ENCODE measurements around the gene NKD2.

DNA sequence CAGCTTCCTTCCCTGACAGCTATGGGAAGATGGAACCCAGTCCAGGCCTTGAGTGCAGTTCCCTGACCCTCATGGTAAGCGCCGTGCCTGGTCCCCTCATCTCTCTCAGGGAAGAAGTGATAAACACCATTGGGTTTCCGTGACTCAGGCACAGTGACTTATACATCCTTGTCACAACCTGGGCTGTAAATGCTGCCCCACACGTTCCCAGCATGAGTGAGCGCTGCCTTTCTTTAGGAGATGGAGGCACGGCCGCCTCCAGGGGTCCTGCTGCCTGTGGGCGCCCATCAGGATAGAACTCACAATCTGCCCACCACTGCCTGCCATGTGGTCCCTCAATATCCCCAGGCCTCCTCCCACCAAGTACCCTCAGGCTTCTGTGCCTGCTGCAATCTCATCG lies 8.3 kb upstream of the NKD2 start:
- TF ChIP-seq, protein P1, sequence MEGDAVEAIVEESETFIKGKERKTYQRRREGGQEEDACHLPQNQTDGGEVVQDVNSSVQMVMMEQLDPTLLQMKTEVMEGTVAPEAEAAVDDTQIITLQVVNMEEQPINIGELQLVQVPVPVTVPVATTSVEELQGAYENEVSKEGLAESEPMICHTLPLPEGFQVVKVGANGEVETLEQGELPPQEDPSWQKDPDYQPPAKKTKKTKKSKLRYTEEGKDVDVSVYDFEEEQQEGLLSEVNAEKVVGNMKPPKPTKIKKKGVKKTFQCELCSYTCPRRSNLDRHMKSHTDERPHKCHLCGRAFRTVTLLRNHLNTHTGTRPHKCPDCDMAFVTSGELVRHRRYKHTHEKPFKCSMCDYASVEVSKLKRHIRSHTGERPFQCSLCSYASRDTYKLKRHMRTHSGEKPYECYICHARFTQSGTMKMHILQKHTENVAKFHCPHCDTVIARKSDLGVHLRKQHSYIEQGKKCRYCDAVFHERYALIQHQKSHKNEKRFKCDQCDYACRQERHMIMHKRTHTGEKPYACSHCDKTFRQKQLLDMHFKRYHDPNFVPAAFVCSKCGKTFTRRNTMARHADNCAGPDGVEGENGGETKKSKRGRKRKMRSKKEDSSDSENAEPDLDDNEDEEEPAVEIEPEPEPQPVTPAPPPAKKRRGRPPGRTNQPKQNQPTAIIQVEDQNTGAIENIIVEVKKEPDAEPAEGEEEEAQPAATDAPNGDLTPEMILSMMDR (IDR thresholded peaks at IDR 0.05; ENCODE audit: poor library complexity), result no peak
- TF ChIP-seq EZH2 (IDR thresholded peaks at IDR 0.05; ENCODE audit: borderline replicate concordance), result no peak
- no peak for TF ChIP-seq EZH2phosphoT487 (IDR thresholded peaks at IDR 0.05; ENCODE audit: low read depth, severe bottlenecking, unreplicated experiment)
